GM21737 (cell line): ENCODE results near the gene CENPX.

ENCODE experiments used
- ATAC-seq: cut with Tn5 transposase; IDR thresholded peaks from one replicate; pipeline ENCODE4 v1.9.1; 2021; ENCODE audit warnings: mild to moderate bottlenecking, moderate library complexity; ENCODE audit not compliant: unreplicated experiment

The CENPX gene

DNA sequence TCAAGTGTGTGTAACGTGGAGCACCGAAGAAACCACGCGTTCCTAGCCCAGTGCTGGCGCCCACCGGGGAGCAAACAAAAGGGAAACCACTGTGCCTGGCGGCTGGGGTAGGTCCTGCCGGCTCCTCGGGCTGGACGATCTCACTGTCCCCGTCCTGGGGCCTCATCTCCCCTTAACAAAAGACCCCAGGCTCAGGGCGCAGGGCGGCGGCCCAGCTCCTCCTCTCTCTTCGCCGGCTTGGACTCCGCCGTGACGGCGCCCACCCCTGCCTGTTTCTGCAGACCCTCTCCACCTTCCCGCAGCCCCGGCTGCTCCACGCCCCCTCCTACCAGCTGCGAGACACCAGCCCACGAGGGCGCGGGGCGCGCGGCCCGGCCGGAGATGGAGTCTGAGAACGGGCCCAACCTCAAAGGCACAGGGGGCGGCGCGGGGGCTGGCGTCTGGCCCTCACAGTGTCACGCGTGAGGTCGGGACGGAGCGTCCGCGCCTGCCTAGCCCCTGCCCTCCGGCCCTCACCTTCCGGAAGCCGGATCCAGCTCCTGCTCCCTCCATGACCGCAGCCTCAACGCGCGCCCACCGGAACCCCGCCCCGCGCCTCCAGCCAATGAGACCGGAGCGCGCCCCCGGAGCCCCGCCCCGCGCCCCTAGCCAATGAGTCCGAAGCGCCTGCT lies at the start of gene CENPX:
Gene CENPX (minus strand): TSS at position 569 of the 671 bp plus-strand sequence. CDS start 17 bp downstream, at position 552.
- ATAC-seq = no peak

DNA sequence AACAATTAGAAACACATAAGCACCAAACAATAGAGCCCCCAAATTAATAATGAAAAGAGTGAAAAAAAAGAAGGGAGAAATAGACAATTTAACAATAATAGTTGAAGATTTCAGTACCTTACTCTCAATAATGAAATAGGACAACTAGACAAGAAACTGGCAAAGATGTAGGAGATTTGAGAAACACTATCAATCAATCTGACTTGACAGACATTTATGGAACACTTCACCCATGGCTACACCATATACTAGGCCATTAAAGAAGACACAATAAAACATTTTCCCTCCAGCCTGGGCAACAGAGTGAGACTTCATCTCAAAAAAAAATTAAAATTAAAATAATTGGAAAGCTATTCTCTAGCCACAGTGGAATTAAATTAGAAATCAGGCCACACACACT lies 47.9 kb upstream of the CENPX start:
- no peak for ATAC-seq

DNA sequence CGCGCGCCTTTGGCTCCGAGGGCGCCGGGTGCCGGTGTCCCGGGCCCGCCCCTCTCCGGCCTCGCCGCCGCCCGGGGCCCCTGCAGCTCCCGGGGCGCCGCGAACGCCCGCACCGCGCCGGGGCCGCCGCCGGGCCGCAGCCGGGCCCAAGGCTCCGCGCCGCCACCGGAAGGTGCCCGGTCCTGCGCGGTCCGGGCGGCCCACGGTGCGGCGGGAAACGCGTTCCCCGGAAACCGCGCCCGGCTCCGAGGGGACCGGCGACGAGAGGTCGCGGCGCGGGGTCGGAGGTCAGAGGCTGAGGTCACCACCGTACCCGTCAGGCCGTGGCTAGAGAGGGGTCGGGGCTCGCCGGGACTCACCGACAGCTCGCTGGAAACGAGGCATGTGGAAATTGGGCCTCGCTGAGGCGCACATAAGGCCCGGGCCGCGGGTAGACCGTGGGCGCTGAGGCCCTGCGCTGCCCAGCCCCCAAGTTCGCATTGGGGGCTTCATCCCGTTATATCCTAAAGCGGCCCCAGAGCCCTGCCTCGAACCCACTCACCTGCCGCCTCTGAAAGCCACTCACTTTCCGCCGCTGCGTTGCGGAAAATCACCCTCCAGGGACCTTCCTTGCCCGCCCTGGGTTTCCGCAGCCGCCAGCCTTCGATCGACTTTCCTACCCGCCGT lies 43.1 kb upstream of the CENPX start, which contains the start of gene DUS1L:
Gene DUS1L (minus strand): TSS at position 167 of the 666 bp plus-strand sequence. CDS start 745 bp downstream, outside the sequence.
- ATAC-seq = peak; percentile 66

DNA sequence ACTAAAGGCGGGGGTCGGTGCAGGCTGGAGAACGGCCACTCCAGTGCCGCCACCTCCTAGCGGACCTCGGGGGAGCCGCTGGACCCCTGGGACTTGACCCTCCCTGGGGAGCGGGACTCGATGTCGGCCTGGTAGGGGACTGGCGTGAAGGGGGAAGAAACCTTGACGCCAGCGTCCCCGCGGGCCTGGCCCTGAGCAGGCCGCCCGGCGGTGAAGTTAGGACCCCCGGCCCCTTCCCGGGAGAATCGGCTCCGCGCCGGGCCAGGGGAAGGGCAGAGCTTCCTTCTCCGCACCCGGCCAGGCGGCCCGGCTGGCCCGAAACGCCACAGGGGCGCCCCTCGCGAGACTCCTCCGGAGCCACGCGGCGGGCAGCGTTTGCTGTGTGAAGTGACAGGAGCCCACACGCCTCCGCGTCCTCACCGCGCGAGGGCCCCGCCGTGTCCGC lies 42.5 kb upstream of the CENPX start:
- peak; percentile 17 for ATAC-seq

DNA sequence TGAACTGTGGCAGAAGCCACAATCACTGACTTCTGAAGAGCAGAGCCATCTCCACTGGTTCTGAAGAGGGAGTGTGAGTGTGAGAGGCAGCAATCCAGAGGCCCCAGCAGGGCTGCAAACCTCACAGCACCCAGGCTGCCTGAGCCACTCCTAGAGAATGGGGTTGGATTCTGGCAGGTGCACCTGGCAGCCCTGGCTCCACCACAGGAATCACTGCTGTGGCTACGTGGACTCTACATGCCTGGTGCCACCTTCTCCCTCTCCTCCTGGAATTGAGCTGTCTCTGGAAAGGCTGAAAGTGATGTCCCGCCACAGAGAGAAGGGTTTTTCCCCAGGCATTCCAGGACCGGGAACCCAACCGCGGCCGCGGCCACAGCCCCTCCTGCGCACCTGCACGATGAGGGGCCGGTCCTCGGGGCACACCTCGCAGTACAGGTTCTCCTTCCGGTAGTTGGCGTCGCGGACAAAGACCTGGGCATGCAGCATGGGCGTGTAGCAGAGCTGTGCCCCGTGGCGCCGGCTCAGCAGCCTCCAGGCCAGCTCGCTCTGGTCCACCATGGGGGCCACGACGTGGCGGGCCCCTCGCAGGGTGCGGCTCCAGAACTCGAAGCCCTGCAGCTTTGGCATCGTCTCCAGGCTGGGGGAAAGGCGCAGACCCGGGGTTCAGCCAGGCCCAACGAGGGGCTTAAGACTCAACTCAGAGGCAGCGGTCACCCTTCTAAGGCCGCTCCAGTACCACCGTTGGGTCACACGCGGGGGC lies 41.9 kb upstream of the CENPX start:
- ATAC-seq = no peak

DNA sequence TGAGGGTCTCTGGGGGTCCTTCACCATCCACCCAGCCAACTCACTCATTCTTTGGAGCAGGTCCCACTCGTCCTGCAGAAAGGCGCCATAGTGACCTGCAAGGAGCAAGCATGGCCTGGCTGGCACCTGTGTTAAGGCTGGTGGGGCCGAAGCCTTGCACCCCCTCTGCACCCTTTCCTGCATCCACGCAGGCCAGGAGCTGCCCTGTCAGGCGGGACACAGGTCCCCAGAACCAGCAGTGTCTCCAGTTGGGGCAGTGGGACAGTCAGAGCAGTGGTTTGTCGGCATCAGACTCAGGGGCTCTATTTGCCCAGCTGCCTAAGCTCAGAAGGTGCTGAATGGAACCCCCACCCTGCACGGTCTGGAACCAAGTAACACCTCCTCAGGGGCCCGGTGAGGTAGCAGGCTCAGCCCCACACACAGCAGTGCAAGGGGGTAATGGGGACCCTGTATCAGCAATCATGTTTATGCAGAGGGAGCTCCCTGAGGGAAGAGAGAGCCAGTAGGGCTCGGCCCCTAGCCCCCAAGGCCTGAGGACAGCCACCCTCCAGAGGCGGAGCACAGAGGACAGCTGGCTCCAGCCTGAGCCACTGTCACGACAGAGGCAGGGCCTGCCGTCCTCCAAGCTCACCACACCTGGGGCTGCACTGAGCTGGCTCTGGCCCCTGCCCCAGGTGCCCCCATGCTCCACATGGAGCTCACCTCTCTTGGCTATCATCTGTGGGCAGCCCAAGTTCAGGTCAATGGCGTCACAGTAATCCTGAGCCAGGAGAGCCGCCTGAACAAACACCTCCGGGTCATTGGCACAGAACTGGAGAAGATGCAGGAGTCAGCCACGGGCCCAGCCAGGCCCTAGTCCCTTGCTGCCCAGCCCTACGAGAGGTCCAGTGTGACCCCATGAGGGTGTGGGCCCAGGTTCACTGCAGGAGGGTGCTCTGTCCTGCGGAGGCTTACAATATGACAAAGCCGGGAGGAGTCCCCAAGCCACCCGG lies 41.0 kb upstream of the CENPX start:
- no peak for ATAC-seq

DNA sequence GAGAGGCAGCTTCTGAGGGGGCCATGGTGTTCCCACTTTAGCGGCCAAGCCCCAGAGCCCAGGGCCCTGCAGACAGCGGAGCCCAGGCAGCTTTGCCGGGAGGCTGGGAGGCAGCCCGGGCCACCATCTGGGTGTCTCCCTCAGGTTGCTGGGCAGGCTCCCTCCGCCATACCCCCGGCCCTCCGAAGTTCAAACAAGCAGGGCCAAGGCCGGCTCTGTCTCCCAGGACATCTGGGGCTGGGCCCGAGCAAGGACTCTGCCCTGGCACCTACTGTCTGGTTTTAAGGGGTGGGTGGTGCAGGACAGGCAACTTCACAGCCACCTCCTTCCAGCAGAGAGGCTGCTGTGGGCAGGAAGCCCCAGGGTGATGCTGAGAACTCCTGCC lies 40.3 kb upstream of the CENPX start:
- no peak for ATAC-seq

DNA sequence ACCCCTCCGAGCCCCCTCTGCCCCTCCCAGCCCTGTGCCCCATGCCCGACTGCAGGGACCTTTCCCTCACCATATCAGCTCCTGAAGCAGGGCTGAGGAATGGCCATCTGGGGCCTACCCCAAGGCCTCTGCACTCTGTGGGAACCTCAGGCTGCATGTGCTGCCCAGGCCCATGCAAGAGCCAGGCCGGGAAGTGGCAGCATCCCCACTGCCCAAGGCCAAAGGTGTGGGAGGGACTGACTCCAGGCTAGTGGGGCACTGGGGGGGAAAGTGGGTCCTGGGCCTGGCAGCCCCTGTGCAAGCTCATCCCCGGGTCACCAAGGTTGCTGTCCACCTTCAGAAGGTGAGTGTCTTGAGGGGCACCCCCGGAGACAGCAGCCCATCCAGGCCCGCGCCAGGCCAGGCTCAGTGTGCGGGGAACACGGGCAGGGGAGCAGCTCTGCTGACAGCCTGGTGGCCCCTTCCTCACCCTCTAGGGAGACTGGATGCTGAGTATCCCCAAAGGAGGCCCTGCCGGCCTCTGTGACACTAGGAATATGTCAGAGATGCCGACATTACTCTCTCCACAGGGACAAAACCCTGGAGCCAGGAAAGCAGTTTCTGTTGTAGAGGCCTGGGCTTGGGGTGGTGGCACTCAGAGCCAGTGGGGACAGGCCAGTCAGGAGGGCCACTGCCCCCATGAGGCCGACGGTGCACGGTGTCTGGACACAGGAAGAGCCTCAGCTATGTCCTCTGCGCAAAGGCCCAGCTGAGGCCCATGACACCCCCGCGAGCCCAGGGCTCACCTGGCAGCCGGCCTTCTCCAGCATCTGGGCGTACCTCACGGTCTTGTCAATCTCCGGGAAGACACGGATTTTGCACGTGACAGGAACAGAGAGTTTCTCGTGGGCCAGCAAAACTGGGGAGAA lies 39.7 kb upstream of the CENPX start:
- ATAC-seq = no peak

DNA sequence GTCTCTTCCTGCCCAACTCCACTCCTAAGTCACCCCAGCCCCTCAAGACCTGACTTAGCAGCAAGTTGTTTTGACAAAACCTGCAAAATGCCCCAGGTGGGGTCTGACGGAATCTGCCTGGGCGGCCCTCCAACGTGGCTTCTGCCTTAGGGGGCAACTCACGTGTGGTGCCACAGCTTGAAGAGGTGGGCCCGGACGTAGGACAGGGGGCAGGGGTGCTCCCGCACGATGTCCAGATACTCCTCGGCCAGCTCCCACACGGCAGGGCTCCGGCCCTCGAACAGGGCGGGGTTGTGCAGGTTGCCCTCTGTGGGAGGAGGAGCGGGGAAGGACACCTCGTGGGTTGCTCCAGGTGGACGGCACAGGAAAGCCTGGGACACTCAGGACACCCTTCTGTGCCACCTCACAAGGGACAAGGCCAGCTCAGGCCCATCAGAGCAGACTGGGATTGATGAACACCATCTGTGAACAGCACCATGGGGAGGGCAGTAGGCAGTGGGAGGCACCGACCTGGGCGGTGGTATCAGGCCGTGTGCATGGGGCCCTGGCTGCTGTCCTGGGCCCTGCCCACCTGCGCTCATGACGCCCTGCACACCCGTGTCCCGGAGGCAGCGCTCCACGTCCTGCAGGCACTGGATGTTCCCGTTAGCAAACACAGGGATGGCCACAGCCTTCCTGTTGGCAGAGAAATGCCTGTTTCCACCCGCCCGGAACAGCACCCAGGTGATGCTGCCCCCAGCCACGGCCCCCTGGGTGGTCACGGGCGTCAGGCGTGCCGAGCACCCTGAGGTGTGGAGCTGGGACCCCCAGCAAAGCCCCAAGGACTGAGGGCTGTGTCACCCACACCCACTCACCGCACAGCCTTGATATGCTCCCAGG lies 38.6 kb upstream of the CENPX start:
- no peak for ATAC-seq

DNA sequence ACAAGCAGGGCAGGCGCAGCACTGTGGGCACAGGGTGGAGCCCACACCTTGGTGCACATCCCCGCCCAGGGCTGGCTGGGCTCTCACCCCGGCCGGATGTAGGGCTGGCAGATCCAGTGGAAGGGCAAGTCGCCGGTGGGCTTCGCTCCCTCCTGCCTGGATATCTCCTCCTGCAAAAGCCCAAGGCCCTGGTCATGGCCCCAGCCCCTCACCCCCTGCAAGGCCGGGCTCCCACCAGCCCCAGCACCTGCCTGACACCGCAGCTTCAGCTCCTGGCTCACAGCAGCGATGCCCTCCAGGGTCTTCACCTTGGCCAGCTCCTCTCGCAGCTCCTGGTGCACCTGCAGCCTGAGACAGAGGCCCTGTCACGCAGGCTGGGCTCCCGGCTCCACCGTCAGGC lies 37.9 kb upstream of the CENPX start:
- ATAC-seq = no peak

DNA sequence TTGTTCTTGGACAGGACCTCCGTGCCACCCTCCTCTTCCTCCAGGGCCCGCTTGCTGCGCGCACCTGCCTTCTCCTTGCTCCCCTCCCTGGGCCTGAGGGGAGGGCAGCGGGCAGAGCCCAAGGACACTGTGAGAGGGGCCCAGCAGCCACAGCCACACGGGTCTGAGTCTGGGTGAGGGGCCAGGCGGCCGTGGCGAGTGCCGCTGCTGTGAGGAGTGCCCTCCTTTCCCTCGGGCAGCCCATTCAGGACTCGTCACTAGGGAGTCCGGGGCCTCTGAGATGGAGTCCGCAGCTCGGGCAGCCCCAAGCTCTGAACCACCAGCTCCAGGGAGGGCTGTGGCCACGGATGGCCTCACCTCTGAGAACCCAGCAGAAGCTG lies 37.3 kb upstream of the CENPX start:
- no peak for ATAC-seq

DNA sequence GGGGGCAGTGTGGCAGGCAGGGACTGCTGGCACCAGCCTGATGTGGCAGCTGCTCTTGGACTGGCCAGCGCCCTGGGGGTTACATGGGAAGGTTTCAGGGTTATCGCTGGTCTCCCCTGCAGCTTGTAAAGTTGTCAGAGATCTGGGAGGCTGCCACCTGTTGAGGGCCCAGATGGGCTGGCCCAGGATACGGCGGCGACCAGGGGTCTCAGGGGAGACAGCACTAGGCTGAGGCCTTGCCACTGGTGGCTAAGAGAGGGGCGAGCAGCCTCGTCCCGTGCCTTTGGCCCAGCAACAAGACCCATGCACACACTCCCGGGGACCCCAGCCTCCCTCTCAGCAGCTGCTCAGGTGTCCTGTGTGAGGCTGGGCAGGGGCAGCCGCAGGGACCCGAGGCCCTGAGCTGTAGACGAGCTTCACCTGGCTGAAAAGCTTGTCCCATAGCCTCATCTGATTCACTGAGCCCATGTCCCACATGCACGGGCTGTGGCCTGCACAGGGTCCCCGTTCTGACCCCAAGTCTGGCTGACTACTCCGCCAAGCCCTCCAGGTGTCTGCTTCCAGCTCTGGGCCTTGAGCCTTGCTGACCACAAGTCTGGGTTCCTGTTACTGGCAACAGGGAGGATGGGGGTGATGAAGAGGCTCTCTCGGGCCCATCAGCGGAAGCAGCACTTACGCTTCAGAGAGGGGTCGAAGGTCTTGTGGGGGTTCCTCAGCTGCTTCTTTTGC lies 36.8 kb upstream of the CENPX start:
- ATAC-seq = no peak

DNA sequence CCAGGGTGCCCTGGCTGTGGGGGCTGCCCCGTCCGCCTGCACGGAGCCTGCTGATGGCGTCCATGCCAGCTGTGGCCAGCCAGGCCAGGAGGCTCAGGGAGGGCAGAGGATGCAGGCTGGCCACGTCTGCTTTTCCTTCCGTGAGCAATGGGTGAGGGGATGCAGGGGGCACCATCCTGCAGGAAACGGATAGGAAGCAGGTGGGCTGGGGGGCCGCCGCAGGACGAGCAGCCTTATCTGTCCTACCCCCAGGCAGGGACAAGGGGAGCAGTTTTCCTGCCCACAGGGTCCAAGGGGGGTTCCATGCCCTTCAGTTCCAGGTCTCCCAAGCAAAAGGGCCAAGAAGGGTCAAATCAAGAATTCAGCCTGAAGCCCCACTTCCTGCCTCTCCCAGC lies 36.2 kb upstream of the CENPX start:
- no peak for ATAC-seq

DNA sequence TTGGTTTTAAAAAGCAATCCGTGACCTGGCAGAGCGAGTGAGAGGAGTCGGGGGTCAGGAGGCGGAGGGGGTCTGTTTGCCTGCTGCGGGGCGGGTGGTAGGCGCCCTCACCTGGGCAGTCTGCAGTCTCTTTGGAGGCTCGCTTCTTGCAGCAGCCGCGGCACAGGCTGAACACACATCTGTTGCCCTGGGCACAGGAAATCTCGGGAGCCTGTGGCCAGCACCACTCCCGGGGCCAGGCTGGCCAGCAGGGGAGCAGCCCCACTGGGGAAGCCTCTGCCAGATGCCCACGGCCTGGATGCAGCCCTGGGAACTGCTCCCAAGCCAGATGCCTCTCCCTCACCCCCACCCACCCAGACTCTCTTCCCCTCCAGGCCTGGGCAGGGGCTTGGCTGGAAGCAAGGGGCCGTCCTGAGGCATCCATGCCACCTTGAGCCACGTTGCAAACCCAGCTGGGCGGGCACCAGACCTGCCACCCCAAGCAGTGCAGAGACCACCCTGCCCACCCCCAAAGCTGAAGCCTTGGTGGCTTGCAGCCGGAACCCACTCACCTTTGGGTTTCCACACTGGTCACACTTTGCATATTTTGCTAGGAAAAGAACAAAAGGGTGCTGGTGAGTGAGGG lies 35.7 kb upstream of the CENPX start:
- ATAC-seq = no peak

DNA sequence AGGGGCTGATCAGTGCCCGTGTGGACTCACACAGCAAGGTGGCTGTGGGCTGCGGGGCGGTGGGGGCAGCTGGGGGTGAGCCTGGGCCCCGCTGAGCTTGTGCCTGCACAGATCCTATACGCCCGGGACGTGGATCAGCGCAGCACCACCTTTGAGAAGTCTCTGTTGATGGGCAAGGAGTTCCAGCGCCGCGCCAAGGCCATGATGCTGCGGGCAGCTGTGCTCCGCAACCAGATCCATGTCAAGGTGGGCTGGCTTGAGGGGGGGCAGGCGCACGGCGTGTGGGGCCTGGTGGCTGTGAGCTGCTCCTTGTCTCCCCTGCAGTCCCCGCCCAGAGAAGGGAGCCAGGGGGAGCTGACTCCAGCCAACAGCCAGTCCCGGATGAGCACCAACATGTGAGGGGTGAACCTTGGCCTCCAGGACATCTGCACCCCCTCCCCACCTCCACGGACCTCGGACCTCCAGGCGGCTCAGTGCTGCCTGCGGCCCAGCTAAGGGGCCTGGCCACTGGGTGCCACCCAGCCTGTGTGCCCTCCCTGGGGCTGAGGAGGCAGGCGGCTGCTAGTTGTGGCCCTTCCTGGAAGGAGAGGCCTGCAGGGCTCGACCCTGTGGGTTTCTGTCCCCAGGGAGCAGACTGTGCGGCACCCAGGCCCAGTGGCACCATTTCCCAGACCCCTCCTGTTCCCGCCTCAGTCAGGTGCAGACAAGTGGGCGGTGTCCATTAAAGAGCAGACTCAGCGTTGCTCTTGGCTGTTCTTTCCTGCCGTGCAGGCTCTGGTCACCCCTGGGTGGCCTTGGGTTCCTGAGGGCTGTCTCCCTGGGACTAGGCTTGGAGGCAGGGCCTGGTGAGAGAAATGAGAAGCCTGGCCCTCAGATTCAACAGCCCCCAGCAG lies 34.3 kb upstream of the CENPX start:
- no peak for ATAC-seq

DNA sequence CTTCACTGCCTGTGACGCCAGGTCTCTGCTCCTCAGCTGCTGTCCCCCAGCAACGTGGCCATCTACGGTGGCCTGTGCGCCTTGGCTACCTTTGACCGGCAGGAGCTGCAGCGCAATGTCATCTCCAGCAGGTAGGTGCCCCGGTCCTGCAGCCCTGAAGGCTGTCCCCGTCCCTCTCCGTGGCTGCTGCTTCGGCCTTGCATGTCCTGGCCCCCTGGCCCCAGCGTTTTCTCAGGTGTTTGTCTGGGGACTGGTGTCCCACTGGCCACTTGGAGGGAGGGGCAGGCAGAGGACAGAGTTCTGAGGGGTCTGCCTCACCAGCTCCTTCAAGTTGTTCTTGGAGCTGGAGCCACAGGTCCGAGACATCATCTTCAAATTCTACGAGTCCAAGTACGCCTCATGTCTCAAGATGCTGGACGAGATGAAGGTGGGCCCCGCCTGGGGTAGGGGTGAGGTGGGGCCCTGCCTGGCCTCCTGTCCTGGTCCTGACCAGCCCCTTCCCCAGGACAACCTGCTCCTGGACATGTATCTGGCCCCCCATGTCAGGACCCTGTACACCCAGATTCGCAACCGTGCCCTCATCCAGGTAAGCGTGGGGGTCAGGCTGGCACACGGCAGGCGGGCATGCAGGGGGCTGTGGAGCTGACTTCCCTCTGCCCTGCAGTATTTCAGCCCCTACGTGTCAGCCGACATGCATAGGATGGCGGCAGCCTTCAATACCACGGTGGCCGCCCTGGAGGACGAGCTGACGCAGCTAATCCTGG lies 33.5 kb upstream of the CENPX start:
- ATAC-seq = no peak
